ENCODE results near the gene STUB1. TPM values are rescaled to one million over a fixed set of nuclear protein-coding genes. Genes with fewer than 3 reads are reported as not detected.

STUB1 gene
- total RNA-seq, 2 donors from 2014 or later: 135 to 186 TPM

DNA sequence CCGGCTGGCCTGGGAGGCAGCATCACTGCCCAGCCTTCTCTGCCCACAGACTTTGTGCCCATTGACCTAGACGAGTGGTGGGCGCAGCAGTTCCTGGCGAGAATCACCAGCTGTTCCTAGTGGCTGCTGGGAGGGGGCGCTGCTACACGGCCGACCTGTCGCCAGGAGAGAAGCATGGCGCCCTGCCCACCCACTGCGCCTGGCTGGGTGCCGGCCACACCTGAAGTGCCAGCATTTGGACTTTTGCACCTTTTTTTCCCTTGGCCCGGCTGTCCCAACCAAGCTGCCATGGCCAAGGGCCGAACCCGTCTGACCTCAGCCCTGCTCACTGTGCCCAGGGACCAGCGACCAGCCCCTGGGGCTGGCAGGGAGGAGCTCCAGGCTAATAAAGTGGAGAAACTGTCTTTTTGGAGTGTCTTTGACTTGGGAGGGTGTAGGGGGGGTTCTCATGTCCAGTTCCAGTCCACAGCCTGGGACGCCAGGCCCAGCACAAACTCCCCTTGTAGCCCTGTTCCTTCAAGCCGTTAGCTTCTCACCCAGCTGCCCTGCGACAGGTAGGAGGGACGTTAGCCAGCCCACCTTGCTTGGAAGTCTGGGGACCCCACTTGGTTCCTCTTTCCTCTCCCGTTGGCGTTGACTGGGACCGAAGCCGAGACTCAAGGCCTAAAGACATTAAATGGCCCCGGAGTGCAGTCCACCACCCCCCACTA is 32.0 kb upstream of the STUB1 start:
- Histone ChIP-seq H3K27me3 (no peaks in the 10 kb centered on the region), H3K36me3 (no peaks in the 10 kb centered on the region), H3K4me1 (peaks cover 0 to 61% of the 10 kb centered on the region in 2 donors), H3K9me3 (no peaks in the 10 kb centered on the region), H3K27ac (peak overlapping the region; percentile 88 to 92), H3K4me3 (peak overlapping the region; percentile 68 to 88)
- TF ChIP-seq CTCF (IDR thresholded peaks at IDR 0.05): no peak
- no peak for DNase-seq (ENCODE audit: low spot score)

GRCh38 chr16:648781-649589 is 31.2 kb upstream of the STUB1 start, which contains the start of gene WDR90:
WDR90 (plus strand) TSS chr16:649365; CDS start chr16:649417, 52 bp downstream.
- no peaks in the 10 kb centered on the region for H3K36me3 ChIP-seq
- H3K9me3 ChIP-seq: no peaks in the 10 kb centered on the region
- H3K27me3 ChIP-seq: no peaks in the 10 kb centered on the region
- peak within 1 kb of the TSS; percentile 88 to 92 for H3K27ac ChIP-seq
- peak within 1 kb of the TSS; percentile 68 to 88 for H3K4me3 ChIP-seq
- no peak for TF ChIP-seq CTCF (IDR thresholded peaks at IDR 0.05)
- peak; percentile 93 for DNase-seq (ENCODE audit: low spot score)
- peaks cover 0 to 60% of the 10 kb centered on the region in 2 donors for H3K4me1 ChIP-seq

- H3K9me3 ChIP-seq: no peaks in the 10 kb centered on the region
- H3K4me1 ChIP-seq: peaks cover 0 to 56% of the 10 kb centered on the region in 2 donors
- no peaks in the 10 kb centered on the region for H3K27me3 ChIP-seq
- TF ChIP-seq CTCF (IDR thresholded peaks at IDR 0.05): no peak
- DNase-seq (ENCODE audit: low spot score): no peak
- peak overlapping the region; percentile 68 to 88 for H3K4me3 ChIP-seq
- H3K27ac ChIP-seq: peak overlapping the region; percentile 88 to 92
- H3K36me3 ChIP-seq: no peaks in the 10 kb centered on the region
These were observed 30.6 kb upstream of the STUB1 start for GRCh38 chr16:649631-650030.

- no peaks in the 10 kb centered on the region for H3K36me3 ChIP-seq
- H3K4me3 ChIP-seq: no peak overlapping the region
- no peak overlapping the region for H3K27ac ChIP-seq
- TF ChIP-seq CTCF (IDR thresholded peaks at IDR 0.05): no peak
- no peaks in the 10 kb centered on the region for H3K9me3 ChIP-seq
- no peaks in the 10 kb centered on the region for H3K27me3 ChIP-seq
- peaks cover 0 to 34% of the 10 kb centered on the region in 2 donors for H3K4me1 ChIP-seq
- DNase-seq (ENCODE audit: low spot score): no peak
These were observed 28.4 kb upstream of the STUB1 start for GRCh38 chr16:651844-652243.

DNA sequence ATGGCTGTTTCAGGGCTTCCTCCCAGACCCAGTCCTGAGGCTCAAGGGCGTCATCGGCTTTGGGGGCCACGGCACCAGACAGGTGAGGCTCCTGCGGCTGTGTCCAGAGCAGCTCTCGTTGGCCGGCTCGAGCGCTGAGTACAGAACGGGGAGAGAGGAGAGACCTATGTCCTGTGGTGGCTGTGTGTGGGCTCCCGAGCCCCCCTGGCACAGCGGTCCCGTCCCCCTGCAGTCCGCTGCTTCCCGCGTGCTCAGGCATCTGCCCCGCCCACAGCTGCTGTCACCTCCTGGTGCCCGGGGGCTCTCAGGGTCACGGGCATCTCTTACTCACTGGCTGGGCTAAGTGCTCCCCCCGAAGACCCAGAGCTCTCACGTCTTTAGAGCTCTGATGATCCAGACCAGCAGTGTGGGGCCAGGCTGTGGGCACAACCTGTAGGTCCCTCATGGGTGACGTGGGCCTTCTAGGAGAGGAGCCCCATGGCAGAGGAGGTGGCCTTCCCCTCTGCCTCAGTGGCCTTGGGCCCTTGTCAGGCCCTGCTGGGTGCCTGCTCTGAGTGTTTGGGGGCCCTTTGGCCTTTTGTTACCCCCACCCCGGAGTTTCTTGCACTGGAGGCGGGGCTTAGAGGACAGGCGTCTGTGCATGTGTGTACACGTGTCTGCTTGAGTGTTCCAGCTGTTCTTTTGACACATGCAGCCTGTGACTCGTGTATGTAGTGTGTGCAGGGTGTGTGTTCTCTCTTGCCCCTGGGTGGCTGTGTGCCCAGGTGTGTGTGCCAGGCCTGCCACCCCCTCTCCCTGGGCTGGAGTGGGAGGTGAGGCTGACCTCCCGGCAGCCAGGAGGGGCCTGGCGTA is 27.5 kb upstream of the STUB1 start:
- DNase-seq (ENCODE audit: low spot score): no peak
- H3K9me3 ChIP-seq: no peaks in the 10 kb centered on the region
- no peak for TF ChIP-seq CTCF (IDR thresholded peaks at IDR 0.05)
- H3K36me3 ChIP-seq: no peaks in the 10 kb centered on the region
- no peak overlapping the region for H3K27ac ChIP-seq
- peaks cover 0 to 26% of the 10 kb centered on the region in 2 donors for H3K4me1 ChIP-seq
- no peak overlapping the region for H3K4me3 ChIP-seq
- H3K27me3 ChIP-seq: no peaks in the 10 kb centered on the region

Measured in right atrium auricular region (tissue), 2 donors.